H1 (cell line): Measurements from ENCODE around the gene PRELID2. TPM values are rescaled to one million over a fixed set of nuclear protein-coding genes. Genes with fewer than 3 reads are reported as not detected.

ENCODE experiments used
- CTCF ChIA-PET: fragments of 300-600 bp; sonication (Branson Sonifier 250); formaldehyde crosslinking; loops from one replicate; lab custom pipeline; 2021; ENCODE audit not compliant: partially characterized antibody; lab: Charles Lee
- POLR2A ChIA-PET: fragments of 300-600 bp; sonication (Branson Sonifier 250); formaldehyde crosslinking; loops from one replicate; lab custom pipeline; 2021; ENCODE audit warnings: inconsistent platforms; ENCODE audit not compliant: partially characterized antibody; lab: Charles Lee
- DNase-seq, 2 experiments: peaks; one replicate each; pipeline versions ENCODE4 v3.0.0 to v3.0.0-alpha.2; 2010 to 2022; ENCODE audit warnings: low spot score in 2 of 2, low read depth in 1 of 2, mixed read lengths in 1 of 2
- FAIRE-seq: peaks from 2 replicates; lab custom pipeline; 2011; peaks lifted over from hg19 to GRCh38; lab: Jason Lieb, UNC
- H2AFZ ChIP-seq: 2 replicates; pipeline ENCODE4 v1.8.1; 2012; ENCODE audit warnings: low read length, inconsistent platforms
- H2AK5ac ChIP-seq: 2 replicates; pipeline ENCODE4 v1.6.1; 2013; ENCODE audit warnings: low read depth, low read length
- H2BK120ac ChIP-seq: replicated peaks from 2 replicates; pipeline ENCODE3; 2013; ENCODE audit warnings: low read depth, low read length, inconsistent platforms
- H2BK12ac ChIP-seq: 2 replicates; pipeline ENCODE4 v1.6.1; 2013; ENCODE audit warnings: low read depth, low read length
- H2BK15ac ChIP-seq: 2 replicates; pipeline ENCODE4 v1.6.1; 2013; ENCODE audit warnings: low read length
- H2BK20ac ChIP-seq: 2 replicates; pipeline ENCODE4 v1.6.1; 2013; ENCODE audit warnings: low read length
- H2BK5ac ChIP-seq: 2 replicates; pipeline ENCODE4 v1.6.1; 2013; ENCODE audit warnings: low read depth, low read length
- H3K14ac ChIP-seq: 2 replicates; pipeline ENCODE4 v1.6.1; 2013; ENCODE audit warnings: inconsistent platforms; ENCODE audit not compliant: insufficient read length
- H3K18ac ChIP-seq: 2 replicates; pipeline ENCODE4 v1.6.1; 2013; ENCODE audit warnings: low read length; ENCODE audit errors: extremely low read depth
- H3K23ac ChIP-seq: 2 replicates; pipeline ENCODE4 v1.6.1; 2013; ENCODE audit warnings: inconsistent platforms; ENCODE audit not compliant: insufficient read length
- H3K23me2 ChIP-seq: 2 replicates; pipeline ENCODE4 v1.6.1; 2013; ENCODE audit warnings: low read depth, low read length
- H3K27ac ChIP-seq: 2 replicates; pipeline ENCODE4 v1.6.1; 2011; ENCODE audit warnings: low read depth, low read length, inconsistent platforms
- H3K27me3 ChIP-seq, 4 experiments: replicated peaks in 1 of 4; 1 replicate in 1 of 4; 2 replicates in 3 of 4; pipeline versions ENCODE4 v1.6.1 to v1.8.1; 2011 to 2013; ENCODE audit warnings: low read length in 3 of 4, mild to moderate bottlenecking in 3 of 4, inconsistent platforms in 2 of 4, mixed read lengths in 2 of 4, moderate library complexity in 1 of 4; ENCODE audit not compliant: control insufficient read depth in 3 of 4, insufficient read depth in 3 of 4; ENCODE audit errors: extremely low read depth in 1 of 4
- H3K36me3 ChIP-seq, 4 experiments: 2 replicates each; pipeline versions ENCODE4 v1.6.1 to v1.8.1; 2011 to 2013; ENCODE audit warnings: mild to moderate bottlenecking in 4 of 4, low read length in 3 of 4, moderate library complexity in 2 of 4, control low read depth in 1 of 4, inconsistent platforms in 1 of 4; ENCODE audit not compliant: insufficient read depth in 4 of 4, control insufficient read depth in 2 of 4
- H3K4ac ChIP-seq: replicated peaks from 2 replicates; pipeline ENCODE3; 2013; ENCODE audit warnings: low read length, low read depth, mixed read lengths, inconsistent platforms; ENCODE audit not compliant: insufficient read length
- H3K4me1 ChIP-seq, 4 experiments: replicated peaks in 1 of 4; 1 replicate in 1 of 4; 2 replicates in 3 of 4; pipeline versions ENCODE4 v1.6.1 to v1.8.1; 2011 to 2013; ENCODE audit warnings: low read length in 3 of 4, inconsistent platforms in 2 of 4, mixed read lengths in 1 of 4; ENCODE audit not compliant: insufficient read depth in 4 of 4, control insufficient read depth in 3 of 4
- H3K4me2 ChIP-seq, 2 experiments: 2 replicates each; pipeline versions ENCODE4 v1.6.1 to v1.8.1; 2011 to 2013; ENCODE audit warnings: low read depth in 2 of 2, low read length in 2 of 2, control low read depth in 1 of 2, inconsistent platforms in 1 of 2, mild to moderate bottlenecking in 1 of 2; ENCODE audit not compliant: insufficient read depth in 1 of 2
- H3K4me3 ChIP-seq, 4 experiments: fragments of 200-600, 300-600 bp in 1 of 4; sonication (generic), shearing (Covaris generic), sonication (Bioruptor Twin) in 1 of 4; 2 replicates each; pipeline versions ENCODE4 v1.5.1 to v1.8.1; 2011 to 2016; ENCODE audit warnings: low read length in 4 of 4, low read depth in 3 of 4, control low read depth in 2 of 4, inconsistent platforms in 2 of 4, mild to moderate bottlenecking in 2 of 4, mixed read lengths in 1 of 4, moderate library complexity in 1 of 4; ENCODE audit not compliant: insufficient read depth in 2 of 4; ENCODE audit errors: extremely low read depth in 1 of 4
- H3K56ac ChIP-seq: replicated peaks from 2 replicates; pipeline ENCODE3; 2013; ENCODE audit warnings: low read depth, mild to moderate bottlenecking, mixed read lengths, low read length, inconsistent platforms; ENCODE audit not compliant: insufficient read length
- H3K79me1 ChIP-seq: 2 replicates; pipeline ENCODE4 v1.6.1; 2013; ENCODE audit warnings: low read depth, low read length, control low read depth
- H3K79me2 ChIP-seq, 2 experiments: 2 replicates each; pipeline versions ENCODE4 v1.6.1 to v1.8.1; 2012 to 2013; ENCODE audit warnings: low read length in 2 of 2, mild to moderate bottlenecking in 2 of 2, inconsistent platforms in 1 of 2; ENCODE audit not compliant: insufficient read depth in 2 of 2, control insufficient read depth in 1 of 2
- H3K9ac ChIP-seq, 4 experiments: replicated peaks in 1 of 4; 1 replicate in 1 of 4; 2 replicates in 3 of 4; pipeline versions ENCODE4 v1.6.1 to v1.8.1; 2011 to 2013; ENCODE audit warnings: low read depth in 3 of 4, low read length in 3 of 4, control low read depth in 2 of 4, mild to moderate bottlenecking in 2 of 4, moderate library complexity in 2 of 4, inconsistent platforms in 1 of 4; ENCODE audit errors: extremely low read depth in 1 of 4
- H3K9me3 ChIP-seq, 2 experiments: 2 replicates each; pipeline versions ENCODE4 v1.6.1 to v1.8.1; 2012 to 2013; ENCODE audit warnings: mild to moderate bottlenecking in 2 of 2, moderate library complexity in 2 of 2, control low read depth in 1 of 2, inconsistent platforms in 1 of 2, low read depth in 1 of 2, low read length in 1 of 2, mixed read lengths in 1 of 2; ENCODE audit not compliant: insufficient read depth in 2 of 2
- H4K20me1 ChIP-seq, 2 experiments: replicated peaks in 1 of 2; 2 replicates each; pipeline versions ENCODE3 to v1.8.1; 2011 to 2013; ENCODE audit warnings: inconsistent platforms in 2 of 2, low read length in 2 of 2, mild to moderate bottlenecking in 1 of 2; ENCODE audit not compliant: insufficient read depth in 2 of 2, control insufficient read depth in 1 of 2
- H4K5ac ChIP-seq: 2 replicates; pipeline ENCODE4 v1.6.1; 2013; ENCODE audit warnings: low read length, low read depth, mixed read lengths, inconsistent platforms; ENCODE audit not compliant: insufficient read length
- H4K8ac ChIP-seq: 2 replicates; pipeline ENCODE4 v1.8.0; 2013; ENCODE audit warnings: mild to moderate bottlenecking, moderate library complexity, low read length, inconsistent platforms; ENCODE audit not compliant: insufficient read depth; ENCODE audit errors: extremely low read depth
- H4K91ac ChIP-seq: replicated peaks from 2 replicates; pipeline ENCODE3; 2013; ENCODE audit warnings: low read length, mixed read lengths, inconsistent platforms; ENCODE audit not compliant: insufficient read length
- EP300 ChIP-seq, 2 experiments: IDR thresholded peaks; 1 replicate in 1 of 2; 2 replicates in 1 of 2; pipeline ENCODE4 v1.6.1; 2011 to 2012; ENCODE audit warnings: low read depth in 2 of 2, low read length in 2 of 2, mild to moderate bottlenecking in 2 of 2, borderline replicate concordance in 1 of 2, inconsistent platforms in 1 of 2, moderate library complexity in 1 of 2
- WGBS, 2 experiments: shearing (Covaris generic) in 1 of 2; methylation state at CpG; one replicate each; pipeline versions ENCODE4 v1.1.6 to v1.1.7; 2013 to 2015; ENCODE audit warnings: low lambda C conversion rate in 2 of 2, mixed read lengths in 2 of 2, inconsistent platforms in 1 of 2, low coverage in 1 of 2, missing lambda C conversion rate in 1 of 2; ENCODE audit not compliant: insufficient replicate concordance in 2 of 2, insufficient coverage in 1 of 2, insufficient read length in 1 of 2; ENCODE audit errors: extremely low coverage in 1 of 2, missing lambda C conversion rate in 1 of 2; 5-methylcytosine and 5-hydroxymethylcytosine counted together
- polyA plus RNA-seq, 7 experiments: library from polyadenylated mRNA; depleted of rRNA in 3 of 7; stranded (reverse) in 5 of 7; unstranded in 2 of 7; fragments of >200 nt in 5 of 7; fragments of 200-250 nt in 2 of 7; gene quantifications; 1 replicate in 5 of 7; 2 replicates in 1 of 7; 4 replicates in 1 of 7; pipeline versions ENCODE4 v1.2.1 to v1.2.3, GENCODE V29; 2011 to 2013; ENCODE audit warnings: missing spikeins in 2 of 7, mixed read lengths in 2 of 7
- total RNA-seq: library from RNA; stranded (reverse); fragmentation: NEBNext Ultra II Directional; extraction: Animal tissue kit (Norgen Biotek cat#: 25700); gene quantifications from 2 replicates; pipeline ENCODE4 v1.2.1, GENCODE V29; 2021

The PRELID2 gene
- total and polyA plus RNA-seq, 2 of the 8 experiments (the other 6 are each of a cell fraction or from before 2014, with no cell fraction given) = 2.2 to 7.8 TPM

GRCh38 chr5:145806923-145807322 is 28.2 kb downstream of the PRELID2 start:
- Histone ChIP-seq H4K8ac (no peak overlapping the region), H3K9ac (no peak overlapping the region), H3K9me3 (no peaks in the 10 kb centered on the region), H3K4ac (no peak overlapping the region), H2AK5ac (no peak overlapping the region), H3K27me3 (no peaks in the 10 kb centered on the region), H3K56ac (no peak overlapping the region), H3K79me1 (no peaks in the 10 kb centered on the region), H3K79me2 (no peaks in the 10 kb centered on the region), H2BK20ac (no peak overlapping the region), H3K23ac (no peak overlapping the region), H2BK15ac (no peak overlapping the region), H4K91ac (no peak overlapping the region), H3K4me1 (peaks cover 0 to 2% (median 0%) of the 10 kb centered on the region in 4 experiments; a peak in 1 of 7 replicates), H3K18ac (no peak overlapping the region), H4K20me1 (no peaks in the 10 kb centered on the region), H3K23me2 (no peaks in the 10 kb centered on the region; the same call in 1 of the 2 replicates), H3K14ac (no peak overlapping the region), H3K36me3 (no peaks in the 10 kb centered on the region), H3K4me3 (no peak overlapping the region), H2BK12ac (no peak overlapping the region)
- WGBS, 2 experiments = 86% methylated on average over 5 of the region's 5 CpGs; no CpG with 5 or more reads in 1 of the 2 experiments
- DNase-seq (no peak), FAIRE-seq (no peak)
- POLR2A ChIA-PET = no interaction called here
- no peak for TF ChIP-seq EP300 (IDR thresholded peaks at IDR 0.05; ENCODE audit: borderline replicate concordance in 1 of 2, low read depth in 2 of 2, low read length in 2 of 2)
- TF ChIP-seq, all 59 proteins: peak for 0
- Histone ChIP-seq H2AFZ (no peak overlapping the region), H3K4me2 (no peak overlapping the region), H2BK120ac (no peak overlapping the region), H4K5ac (no peak overlapping the region), H3K27ac (no peak overlapping the region), H2BK5ac (no peak overlapping the region)
- CTCF ChIA-PET = interaction anchor here (0.6 to 3.9 kb wide), 6 partner anchors 13 to 244 kb away, joined by 3 to 9 read pairs (median 4); no protein-coding TSS in a partner anchor
